Testis (tissue), 2 donors: ENCODE measurements around the gene SEC24B.

Source experiments
- POLR2A ChIP-seq: fragments of 450-650 bp; IDR thresholded peaks from one replicate; pipeline ENCODE4 v1.6.1; 2017; ENCODE audit warnings: antibody characterized with exemption, mild to moderate bottlenecking, moderate library complexity
- TF ChIP-seq, protein P1 (sequence below), 3 experiments: fragments of 450-650 bp in 2 of 3; fragments of 200-600 bp in 1 of 3; sonication (generic) in 1 of 3; IDR thresholded peaks; one replicate each; pipeline ENCODE4 v1.5.1; 2016 to 2019; ENCODE audit warnings: antibody characterized with exemption in 3 of 3, mild to moderate bottlenecking in 2 of 3, moderate library complexity in 1 of 3

DNA sequence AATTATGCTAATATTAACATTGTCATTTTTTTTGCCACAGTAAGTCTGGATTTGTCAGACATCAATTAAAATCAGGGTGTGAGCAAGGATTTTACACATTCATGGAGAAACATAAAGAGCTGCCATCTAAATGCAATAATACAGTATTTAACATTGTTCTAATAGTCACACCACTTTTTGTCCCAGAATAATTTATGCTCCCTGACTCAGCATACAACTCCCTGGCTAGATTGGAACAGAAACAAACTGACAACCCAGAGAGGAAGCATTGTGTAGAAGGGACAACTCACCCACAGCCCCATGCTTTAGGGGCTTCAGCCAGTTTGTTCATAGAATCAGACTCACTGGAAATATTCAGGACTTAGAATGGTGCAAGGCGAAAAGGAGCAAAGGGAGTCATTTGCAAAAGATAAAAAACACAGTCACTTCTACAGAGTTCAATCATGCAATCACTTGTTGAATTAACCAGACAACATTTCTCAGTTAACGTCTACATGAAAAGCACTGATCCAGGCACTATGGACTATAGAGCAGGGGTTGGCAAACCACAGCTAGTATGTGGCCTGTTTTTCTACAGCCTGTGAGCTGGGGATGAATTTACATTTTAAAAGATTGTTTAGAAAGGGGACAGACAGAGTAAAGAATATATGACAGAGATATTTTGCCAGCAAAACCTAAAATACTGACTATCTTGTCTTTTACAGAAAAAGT lies 26.4 kb upstream of the SEC24B start:
- TF ChIP-seq, protein P1, sequence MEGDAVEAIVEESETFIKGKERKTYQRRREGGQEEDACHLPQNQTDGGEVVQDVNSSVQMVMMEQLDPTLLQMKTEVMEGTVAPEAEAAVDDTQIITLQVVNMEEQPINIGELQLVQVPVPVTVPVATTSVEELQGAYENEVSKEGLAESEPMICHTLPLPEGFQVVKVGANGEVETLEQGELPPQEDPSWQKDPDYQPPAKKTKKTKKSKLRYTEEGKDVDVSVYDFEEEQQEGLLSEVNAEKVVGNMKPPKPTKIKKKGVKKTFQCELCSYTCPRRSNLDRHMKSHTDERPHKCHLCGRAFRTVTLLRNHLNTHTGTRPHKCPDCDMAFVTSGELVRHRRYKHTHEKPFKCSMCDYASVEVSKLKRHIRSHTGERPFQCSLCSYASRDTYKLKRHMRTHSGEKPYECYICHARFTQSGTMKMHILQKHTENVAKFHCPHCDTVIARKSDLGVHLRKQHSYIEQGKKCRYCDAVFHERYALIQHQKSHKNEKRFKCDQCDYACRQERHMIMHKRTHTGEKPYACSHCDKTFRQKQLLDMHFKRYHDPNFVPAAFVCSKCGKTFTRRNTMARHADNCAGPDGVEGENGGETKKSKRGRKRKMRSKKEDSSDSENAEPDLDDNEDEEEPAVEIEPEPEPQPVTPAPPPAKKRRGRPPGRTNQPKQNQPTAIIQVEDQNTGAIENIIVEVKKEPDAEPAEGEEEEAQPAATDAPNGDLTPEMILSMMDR (IDR thresholded peaks at IDR 0.05): no peak
- no peak for TF ChIP-seq POLR2A
